Neural progenitor cell (in vitro differentiated cells): ENCODE measurements around the gene RNF213.

Source experiments
- CTCF ChIP-seq: fragments of 200-600 bp; sonication (generic); IDR thresholded peaks from 2 replicates; pipeline ENCODE4 v1.5.1; 2017; ENCODE audit warnings: antibody characterized with exemption, mild to moderate bottlenecking
- EZH2 ChIP-seq: fragments of 200-600 bp; sonication (generic); IDR thresholded peaks from 2 replicates; pipeline ENCODE4 v1.6.1; 2017; ENCODE audit warnings: antibody characterized with exemption, mild to moderate bottlenecking, moderate library complexity
- EZH2phosphoT487 ChIP-seq: fragments of 200-600 bp; sonication (generic); IDR thresholded peaks from 2 replicates; pipeline ENCODE4 v1.6.1; 2017; ENCODE audit warnings: antibody characterized with exemption

- TF ChIP-seq CTCF, result no peak
- no peak for TF ChIP-seq EZH2
- TF ChIP-seq EZH2phosphoT487, result no peak
These were observed 69.6 kb downstream of the RNF213 start for GRCh38 chr17:80330276-80330675.
